Measurements from ENCODE around the gene VTI1A.
"Not testable (repeated sequence)": the region's sequence is repeated elsewhere in the genome, so short reads cannot be mapped to it uniquely, and the experiment has no call there.

Gene VTI1A

GRCh38 chr10:112723876-112724275 is 276.9 kb downstream of the VTI1A start:
- no peak for DNase-seq (ENCODE audit: low spot score)

DNA sequence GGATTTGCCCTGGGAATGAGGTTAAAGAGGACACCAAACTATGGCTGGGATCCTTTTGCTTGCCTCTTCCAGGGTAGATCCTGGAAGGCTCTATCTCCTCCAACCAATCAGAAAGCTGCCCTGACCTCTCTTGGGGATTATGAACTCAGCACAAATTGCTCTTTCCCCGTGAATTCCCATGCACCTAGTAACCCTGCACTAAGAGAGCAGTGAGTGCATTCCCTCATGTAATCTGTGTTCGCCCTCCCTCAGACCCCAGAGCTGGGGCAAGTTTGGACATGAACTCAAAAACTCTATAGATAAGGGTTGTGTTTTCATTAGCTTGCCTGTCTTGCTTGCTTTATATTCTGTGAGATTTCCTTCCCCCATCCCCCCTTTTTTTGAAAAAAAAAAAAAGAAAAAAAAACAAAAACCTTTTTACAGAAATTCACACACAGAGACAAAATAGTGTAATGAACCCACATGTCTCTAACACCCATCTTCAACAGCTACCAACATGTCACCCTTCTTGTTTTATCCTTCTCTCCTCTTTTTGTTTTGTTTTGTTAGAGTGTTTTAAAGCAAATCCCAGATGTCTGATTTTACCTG is 277.5 kb downstream of the VTI1A start:
- no peak for DNase-seq (ENCODE audit: low spot score)

DNA sequence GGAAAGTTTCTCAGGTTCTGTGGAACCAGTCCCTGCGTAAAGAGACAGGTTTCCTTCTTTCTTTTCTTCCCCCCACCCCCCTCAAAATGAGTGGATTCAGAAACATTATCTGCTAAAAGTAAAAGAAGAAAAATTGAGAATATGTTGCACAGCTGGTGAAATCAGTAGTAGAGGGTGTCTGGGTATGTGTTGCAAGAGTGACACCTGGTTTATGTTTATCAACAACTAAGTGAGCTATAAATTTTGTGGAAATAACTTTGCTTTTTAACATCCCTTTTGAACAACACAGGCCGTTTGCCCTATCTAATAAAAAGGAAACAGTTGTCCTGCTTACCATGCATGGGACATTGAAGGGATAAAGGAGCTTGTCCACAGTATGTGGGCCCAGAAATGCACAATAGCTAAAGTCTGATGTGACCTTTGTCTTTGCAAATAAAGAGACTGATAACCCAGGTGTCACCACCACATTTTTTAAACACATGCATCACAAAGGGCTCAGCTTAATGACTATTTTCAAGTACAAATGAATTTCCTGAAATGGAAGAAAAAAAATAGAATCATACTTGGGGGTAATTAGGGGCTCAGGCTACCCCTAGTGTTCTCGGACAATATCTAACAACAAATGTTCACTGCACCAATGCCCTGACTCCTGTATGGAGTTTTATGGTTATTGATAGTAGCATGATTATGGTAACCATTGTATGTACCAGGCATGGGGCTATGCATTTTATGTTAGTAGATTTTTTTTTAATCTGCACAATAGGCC is 281.3 kb downstream of the VTI1A start:
- no peak for DNase-seq (ENCODE audit: low spot score)

DNA sequence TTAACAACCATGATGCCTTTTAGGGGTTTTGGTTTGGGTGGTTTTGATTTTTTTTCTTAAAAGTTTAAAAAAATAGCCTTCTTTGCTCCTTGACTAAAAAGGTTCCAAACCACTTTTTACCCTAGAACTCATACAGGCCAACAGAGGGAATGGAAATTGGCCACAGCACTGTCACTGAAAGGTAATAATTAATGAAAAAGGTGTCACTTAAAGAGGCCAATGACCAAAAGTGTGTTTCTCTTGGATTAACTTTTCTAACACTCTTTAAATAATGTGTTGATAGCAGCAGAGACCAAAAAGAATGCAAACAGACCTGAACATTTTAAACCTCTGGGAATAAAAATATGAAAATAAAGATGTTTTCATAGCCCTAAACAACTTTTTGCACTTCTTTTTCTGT is 282.0 kb downstream of the VTI1A start:
- no peak for DNase-seq (ENCODE audit: low spot score)

DNA sequence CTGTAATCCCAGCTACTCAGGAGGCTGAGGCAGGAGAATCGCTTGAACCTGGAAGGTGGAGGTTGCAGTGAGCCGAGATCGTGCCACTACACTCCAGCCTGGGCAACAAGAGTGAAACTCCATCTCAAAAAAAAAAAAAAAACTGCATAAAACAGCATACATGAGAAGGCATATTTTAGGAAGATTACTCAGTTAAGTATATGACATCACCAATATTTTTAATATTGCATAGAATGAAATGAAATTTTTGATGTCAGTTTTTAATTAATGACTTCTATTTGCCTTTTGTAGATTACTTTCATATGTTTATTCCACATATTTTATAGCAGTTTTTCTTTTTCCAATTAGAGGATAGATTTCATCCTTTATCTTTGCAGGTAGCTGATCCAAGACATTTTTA is 284.4 kb downstream of the VTI1A start:
- not testable (repeated sequence) for DNase-seq (ENCODE audit: low spot score)

- no peak for DNase-seq (ENCODE audit: low spot score)
Observed at GRCh38 chr10:112732277-112732921, 285.4 kb downstream of the VTI1A start.

GRCh38 chr10:112735041-112735695 is 288.2 kb downstream of the VTI1A start:
- no peak for DNase-seq (ENCODE audit: low spot score)

- DNase-seq (ENCODE audit: low spot score): no peak
Observed at GRCh38 chr10:112738606-112739591, 291.9 kb downstream of the VTI1A start.

GRCh38 chr10:112739592-112740353 is 292.8 kb downstream of the VTI1A start:
- DNase-seq (ENCODE audit: low spot score): no peak

GRCh38 chr10:112741830-112742402 is 294.9 kb downstream of the VTI1A start:
- DNase-seq (ENCODE audit: low spot score): no peak

DNA sequence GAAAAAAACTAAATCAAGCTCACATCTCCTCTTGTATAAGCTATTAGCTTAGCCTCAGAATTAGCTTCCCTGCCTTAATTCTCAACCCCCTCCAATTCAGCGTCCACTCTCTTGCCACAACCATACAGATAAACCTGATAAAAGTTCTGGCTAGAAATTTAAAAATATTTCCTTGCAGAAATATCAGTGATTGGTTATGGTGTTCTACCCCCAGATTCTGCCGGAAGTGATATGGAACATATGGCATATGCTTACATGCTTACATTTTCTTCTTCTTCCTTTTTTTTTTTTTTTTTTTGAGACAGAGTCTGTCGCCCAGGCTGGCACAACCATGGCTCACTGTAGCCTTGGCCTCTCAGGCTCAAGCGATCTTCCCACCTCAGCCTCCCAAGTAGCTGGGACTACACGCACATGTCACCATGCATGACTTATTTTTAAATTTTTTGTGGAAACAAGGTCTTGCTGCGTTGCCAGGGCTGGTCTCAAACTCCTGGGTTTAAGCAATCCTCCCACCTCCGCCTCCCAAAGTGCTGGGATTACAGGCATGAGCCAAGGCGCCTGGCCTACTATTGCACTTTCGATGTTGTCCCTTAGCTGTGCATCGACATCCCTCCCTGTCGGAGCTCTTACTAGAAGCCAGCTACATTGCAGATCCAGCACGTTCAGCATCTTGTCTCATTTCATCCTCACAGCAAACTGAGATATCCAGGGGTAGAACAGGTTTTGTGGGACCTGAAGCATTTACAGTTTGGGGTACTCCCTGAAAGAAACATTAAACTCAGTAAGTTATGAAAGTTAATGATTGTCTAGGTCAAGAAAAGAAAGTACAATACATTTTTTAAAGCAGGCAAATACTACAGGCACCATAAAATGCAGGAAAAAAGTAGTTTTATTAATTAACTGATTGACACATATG is 297.4 kb downstream of the VTI1A start:
- no peak for DNase-seq (ENCODE audit: low spot score)

DNA sequence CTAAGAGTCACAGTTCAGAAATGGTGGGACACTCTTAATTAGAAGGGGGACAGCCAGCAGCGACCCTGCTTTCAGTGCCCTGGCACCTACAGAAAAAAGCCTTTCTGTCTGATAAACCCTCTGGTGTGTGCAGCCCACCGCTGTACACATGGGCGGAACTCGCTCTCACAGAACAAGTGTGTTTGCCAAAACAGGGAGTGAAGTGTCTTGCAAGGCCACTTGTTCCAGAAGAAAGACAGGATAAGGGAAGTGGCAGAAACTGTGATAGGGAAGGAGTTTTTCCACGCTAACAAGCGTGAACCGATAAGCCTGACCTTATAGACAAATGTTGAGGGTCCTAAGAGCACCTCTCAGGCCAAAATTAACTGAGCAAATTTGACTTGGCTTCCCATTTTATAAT is 299.3 kb downstream of the VTI1A start:
- DNase-seq (ENCODE audit: low spot score): no peak

DNA sequence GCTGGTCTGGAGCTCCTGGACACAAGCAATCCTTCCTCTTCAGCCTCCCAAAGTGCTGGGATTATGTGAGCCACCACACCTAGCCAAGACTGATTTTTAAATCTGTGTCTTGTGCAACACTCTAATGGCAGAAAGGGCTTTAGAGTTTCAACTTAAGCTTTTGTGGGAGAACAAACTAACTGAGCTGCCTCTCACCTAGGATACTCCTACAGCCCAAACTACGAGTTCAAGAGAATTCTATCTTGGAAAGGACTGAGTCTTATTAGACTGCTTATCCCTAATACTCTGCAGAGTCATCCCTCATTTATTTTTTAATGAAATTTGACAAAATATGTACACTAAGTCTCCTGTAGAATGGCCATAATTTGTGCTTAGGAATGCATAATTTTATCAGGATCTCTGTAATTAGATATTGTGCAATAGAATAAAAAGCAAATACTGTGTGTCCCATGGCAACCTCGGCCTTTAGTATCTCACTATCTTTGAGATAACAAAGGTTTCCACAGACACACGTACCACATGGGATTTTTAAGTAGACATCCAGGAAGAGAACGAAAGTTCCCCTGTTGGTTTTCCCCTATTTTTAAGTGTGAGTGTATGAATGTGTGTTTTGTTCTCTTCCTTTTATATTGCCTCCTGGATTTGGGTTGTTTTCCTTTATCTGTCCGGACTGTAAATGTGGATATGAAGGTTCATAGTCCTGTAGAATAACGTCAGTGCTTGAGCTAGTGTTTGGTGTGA is 303.6 kb downstream of the VTI1A start:
- no peak for DNase-seq (ENCODE audit: low spot score)

GRCh38 chr10:112751651-112752050 is 304.6 kb downstream of the VTI1A start:
- no peak for DNase-seq (ENCODE audit: low spot score)

DNA sequence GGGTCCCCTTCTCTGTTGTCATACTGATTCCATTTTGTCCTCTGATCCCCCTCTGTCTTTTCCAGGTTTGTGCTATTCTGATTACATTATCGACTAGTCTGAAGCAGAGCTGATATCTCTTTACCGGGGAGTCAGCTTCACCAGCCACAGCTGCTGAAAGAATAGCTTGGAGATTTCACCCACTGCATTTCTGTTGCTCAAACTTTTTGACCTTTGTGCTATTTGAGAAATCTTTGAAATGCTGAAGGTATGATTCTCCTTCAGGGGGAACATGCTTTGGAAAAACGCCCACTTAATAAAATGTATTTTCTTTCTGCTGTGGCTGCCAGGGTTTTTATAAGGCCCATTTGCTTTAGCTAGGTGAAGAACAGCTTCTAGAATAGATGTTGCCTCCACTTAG is 305.3 kb downstream of the VTI1A start:
- DNase-seq (ENCODE audit: low spot score): no peak

- no peak for DNase-seq (ENCODE audit: low spot score)
Observed at GRCh38 chr10:112753961-112754411, 307.0 kb downstream of the VTI1A start.

DNA sequence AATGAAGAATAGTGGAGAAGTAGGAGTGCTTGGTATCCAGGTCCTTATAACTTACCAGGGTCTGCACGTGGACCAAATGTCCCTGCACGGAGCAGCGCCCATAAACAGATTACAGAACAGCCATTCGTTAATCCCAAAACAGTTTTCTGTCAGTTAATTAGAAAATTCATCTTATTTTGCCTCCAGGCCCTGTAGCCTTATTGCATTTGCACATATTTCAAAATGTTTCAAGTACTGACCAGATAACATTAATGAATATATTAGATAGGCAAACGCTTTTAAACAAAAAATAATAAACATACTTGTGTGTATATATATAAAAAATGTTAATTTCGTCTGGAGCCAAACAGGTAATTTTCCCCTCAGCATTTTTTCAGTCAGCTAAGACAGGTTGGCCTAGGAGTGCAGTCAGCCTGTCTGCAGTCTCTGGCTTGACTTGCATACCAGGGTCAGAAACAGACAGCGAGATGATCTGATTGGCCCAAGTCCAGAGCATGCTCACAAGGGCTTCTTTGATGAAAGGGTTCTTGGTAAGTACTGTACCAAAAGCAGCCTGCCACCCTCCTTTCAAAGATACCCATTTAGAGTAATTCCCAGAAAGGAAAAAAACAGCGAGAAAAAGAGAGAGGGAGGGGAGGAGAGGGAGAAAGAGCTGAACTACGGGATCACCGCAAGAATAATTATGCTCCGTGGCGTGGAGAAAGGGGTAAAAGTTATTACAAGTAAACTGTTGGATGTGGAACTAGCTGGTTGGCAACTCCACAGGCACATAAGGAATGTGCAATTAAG is 308.6 kb downstream of the VTI1A start:
- DNase-seq (ENCODE audit: low spot score): no peak

GRCh38 chr10:112756235-112756527 is 309.2 kb downstream of the VTI1A start:
- DNase-seq (ENCODE audit: low spot score): no peak

All from hematopoietic multipotent progenitor cell treated with erythropoietin and hydrocortisone succinate and interleukin-3 and kit ligand, for 17 days (in vitro differentiated cells).